Measurements from ENCODE around the gene CCDC194.

- TF ChIP-seq CTCF (IDR thresholded peaks at IDR 0.05; ENCODE audit: poor library complexity) = no peak
- no peak for TF ChIP-seq EZH2 (IDR thresholded peaks at IDR 0.05; ENCODE audit: borderline replicate concordance)
These were observed 5.0 kb upstream of the CCDC194 start for GRCh38 chr19:17398902-17399527.
